HL-60 (cell line): ENCODE measurements around the gene TACC2.

Source experiments
- GABPA ChIP-seq: IDR thresholded peaks from 2 replicates; pipeline ENCODE4 v1.6.1; 2012; ENCODE audit warnings: low read depth
- POLR2AphosphoS5 ChIP-seq: IDR thresholded peaks from 2 replicates; pipeline ENCODE4 v1.6.1; 2012; ENCODE audit warnings: low read depth
- TF ChIP-seq, protein P1 (sequence below): IDR thresholded peaks from one replicate; pipeline ENCODE4 v1.5.1; 2011; ENCODE audit warnings: low read length, control low read depth, inconsistent platforms; ENCODE audit not compliant: insufficient read depth
- TF ChIP-seq, protein P2 (sequence below): IDR thresholded peaks from 2 replicates; pipeline ENCODE4 v1.6.1; 2012; ENCODE audit warnings: low read depth; ENCODE audit not compliant: insufficient replicate concordance

- TF ChIP-seq, protein P1, sequence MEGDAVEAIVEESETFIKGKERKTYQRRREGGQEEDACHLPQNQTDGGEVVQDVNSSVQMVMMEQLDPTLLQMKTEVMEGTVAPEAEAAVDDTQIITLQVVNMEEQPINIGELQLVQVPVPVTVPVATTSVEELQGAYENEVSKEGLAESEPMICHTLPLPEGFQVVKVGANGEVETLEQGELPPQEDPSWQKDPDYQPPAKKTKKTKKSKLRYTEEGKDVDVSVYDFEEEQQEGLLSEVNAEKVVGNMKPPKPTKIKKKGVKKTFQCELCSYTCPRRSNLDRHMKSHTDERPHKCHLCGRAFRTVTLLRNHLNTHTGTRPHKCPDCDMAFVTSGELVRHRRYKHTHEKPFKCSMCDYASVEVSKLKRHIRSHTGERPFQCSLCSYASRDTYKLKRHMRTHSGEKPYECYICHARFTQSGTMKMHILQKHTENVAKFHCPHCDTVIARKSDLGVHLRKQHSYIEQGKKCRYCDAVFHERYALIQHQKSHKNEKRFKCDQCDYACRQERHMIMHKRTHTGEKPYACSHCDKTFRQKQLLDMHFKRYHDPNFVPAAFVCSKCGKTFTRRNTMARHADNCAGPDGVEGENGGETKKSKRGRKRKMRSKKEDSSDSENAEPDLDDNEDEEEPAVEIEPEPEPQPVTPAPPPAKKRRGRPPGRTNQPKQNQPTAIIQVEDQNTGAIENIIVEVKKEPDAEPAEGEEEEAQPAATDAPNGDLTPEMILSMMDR, result no peak
- TF ChIP-seq POLR2AphosphoS5 (no peak), GABPA (no peak)
- TF ChIP-seq, protein P2, sequence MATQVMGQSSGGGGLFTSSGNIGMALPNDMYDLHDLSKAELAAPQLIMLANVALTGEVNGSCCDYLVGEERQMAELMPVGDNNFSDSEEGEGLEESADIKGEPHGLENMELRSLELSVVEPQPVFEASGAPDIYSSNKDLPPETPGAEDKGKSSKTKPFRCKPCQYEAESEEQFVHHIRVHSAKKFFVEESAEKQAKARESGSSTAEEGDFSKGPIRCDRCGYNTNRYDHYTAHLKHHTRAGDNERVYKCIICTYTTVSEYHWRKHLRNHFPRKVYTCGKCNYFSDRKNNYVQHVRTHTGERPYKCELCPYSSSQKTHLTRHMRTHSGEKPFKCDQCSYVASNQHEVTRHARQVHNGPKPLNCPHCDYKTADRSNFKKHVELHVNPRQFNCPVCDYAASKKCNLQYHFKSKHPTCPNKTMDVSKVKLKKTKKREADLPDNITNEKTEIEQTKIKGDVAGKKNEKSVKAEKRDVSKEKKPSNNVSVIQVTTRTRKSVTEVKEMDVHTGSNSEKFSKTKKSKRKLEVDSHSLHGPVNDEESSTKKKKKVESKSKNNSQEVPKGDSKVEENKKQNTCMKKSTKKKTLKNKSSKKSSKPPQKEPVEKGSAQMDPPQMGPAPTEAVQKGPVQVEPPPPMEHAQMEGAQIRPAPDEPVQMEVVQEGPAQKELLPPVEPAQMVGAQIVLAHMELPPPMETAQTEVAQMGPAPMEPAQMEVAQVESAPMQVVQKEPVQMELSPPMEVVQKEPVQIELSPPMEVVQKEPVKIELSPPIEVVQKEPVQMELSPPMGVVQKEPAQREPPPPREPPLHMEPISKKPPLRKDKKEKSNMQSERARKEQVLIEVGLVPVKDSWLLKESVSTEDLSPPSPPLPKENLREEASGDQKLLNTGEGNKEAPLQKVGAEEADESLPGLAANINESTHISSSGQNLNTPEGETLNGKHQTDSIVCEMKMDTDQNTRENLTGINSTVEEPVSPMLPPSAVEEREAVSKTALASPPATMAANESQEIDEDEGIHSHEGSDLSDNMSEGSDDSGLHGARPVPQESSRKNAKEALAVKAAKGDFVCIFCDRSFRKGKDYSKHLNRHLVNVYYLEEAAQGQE, result no peak
Measured at GRCh38 chr10:122128357-122128756, 139.4 kb downstream of the TACC2 start.
